Measurements from ENCODE around the gene SUPT3H. TPM values are rescaled to one million over a fixed set of nuclear protein-coding genes. Genes with fewer than 3 reads are reported as not detected.

SUPT3H gene
- total RNA-seq, 2 donors from 2014 or later = 5.3 to 6.6 TPM

- TF ChIP-seq, protein P1, sequence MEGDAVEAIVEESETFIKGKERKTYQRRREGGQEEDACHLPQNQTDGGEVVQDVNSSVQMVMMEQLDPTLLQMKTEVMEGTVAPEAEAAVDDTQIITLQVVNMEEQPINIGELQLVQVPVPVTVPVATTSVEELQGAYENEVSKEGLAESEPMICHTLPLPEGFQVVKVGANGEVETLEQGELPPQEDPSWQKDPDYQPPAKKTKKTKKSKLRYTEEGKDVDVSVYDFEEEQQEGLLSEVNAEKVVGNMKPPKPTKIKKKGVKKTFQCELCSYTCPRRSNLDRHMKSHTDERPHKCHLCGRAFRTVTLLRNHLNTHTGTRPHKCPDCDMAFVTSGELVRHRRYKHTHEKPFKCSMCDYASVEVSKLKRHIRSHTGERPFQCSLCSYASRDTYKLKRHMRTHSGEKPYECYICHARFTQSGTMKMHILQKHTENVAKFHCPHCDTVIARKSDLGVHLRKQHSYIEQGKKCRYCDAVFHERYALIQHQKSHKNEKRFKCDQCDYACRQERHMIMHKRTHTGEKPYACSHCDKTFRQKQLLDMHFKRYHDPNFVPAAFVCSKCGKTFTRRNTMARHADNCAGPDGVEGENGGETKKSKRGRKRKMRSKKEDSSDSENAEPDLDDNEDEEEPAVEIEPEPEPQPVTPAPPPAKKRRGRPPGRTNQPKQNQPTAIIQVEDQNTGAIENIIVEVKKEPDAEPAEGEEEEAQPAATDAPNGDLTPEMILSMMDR (IDR thresholded peaks at IDR 0.05) = no peak
- no peak for ATAC-seq (ENCODE audit: insufficient number of reproducible peaks, low FRiP score, low read depth)
These were observed 250.5 kb downstream of the SUPT3H start for GRCh38 chr6:45127185-45127584.

DNA sequence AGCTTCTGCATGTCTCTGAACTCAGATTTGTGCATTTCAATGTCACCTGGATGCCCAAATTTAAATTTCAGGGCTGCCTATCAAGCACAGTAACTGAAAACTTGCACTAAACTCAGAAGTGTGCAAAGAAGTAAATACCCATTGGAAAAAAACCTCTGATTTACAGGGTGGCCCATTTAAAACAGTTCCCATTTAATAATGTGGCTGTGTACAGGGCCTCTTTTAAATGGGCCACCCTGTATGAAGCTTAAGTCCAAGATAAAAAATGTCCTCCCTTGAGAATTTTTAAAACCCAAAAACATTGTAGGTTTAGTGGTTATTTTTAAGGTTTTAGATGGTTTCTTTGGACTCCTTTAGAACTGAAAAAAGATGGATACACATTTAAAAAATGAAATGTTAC is 251.7 kb downstream of the SUPT3H start:
- no peak overlapping the region for H3K4me3 ChIP-seq

More at GRCh38 chr6:45127185-45127584, 250.5 kb downstream of the SUPT3H start:
- Histone ChIP-seq H3K27me3 (replicated peaks; ENCODE audit: insufficient read depth) (no peaks in the 10 kb centered on the region), H3K9me3 (no peaks in the 10 kb centered on the region), H3K4me1 (ENCODE audit: control insufficient read depth in 1 of 2, low read depth in 2 of 2) (peaks cover 5 to 14% of the 10 kb centered on the region in 2 donors), H3K36me3 (no peaks in the 10 kb centered on the region), H3K4me3 (no peak overlapping the region), H3K27ac (no peak overlapping the region)
- DNase-seq (ENCODE audit: low spot score) = no peak

DNA sequence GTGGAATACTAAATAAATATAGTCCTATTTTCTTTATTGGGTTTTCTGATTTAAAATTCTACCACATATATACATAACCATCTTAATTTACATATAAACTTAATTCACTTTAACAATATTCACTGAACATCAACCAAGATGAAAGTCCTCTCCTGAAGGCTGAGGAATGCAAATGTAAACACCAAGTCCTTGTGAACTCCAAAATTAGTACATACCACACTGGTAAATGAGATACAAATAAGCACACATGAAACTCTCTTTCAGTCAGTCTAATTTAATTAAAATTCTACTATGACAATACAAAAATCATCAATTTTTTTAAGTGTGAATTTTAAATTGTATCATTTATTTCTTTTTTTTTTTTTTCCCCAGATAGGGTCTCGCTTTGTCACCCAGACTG is 254.7 kb downstream of the SUPT3H start:
- Histone ChIP-seq H3K4me3 (no peak overlapping the region), H3K27ac (no peak overlapping the region), H3K4me1 (ENCODE audit: control insufficient read depth in 1 of 2, low read depth in 2 of 2) (peaks cover 0 to 13% of the 10 kb centered on the region in 2 donors), H3K36me3 (no peaks in the 10 kb centered on the region), H3K27me3 (replicated peaks; ENCODE audit: insufficient read depth) (no peaks in the 10 kb centered on the region), H3K9me3 (no peaks in the 10 kb centered on the region)
- TF ChIP-seq, protein P1 (IDR thresholded peaks at IDR 0.05) = no peak
- ATAC-seq (ENCODE audit: insufficient number of reproducible peaks, low FRiP score, low read depth) = no peak
- DNase-seq (ENCODE audit: low spot score) = no peak

More for the DNA sequence above, 251.7 kb downstream of the SUPT3H start:
- Histone ChIP-seq H3K4me1 (ENCODE audit: control insufficient read depth in 1 of 2, low read depth in 2 of 2) (peaks cover 0 to 13% of the 10 kb centered on the region in 2 donors), H3K27me3 (replicated peaks; ENCODE audit: insufficient read depth) (no peaks in the 10 kb centered on the region), H3K27ac (no peak overlapping the region), H3K36me3 (no peaks in the 10 kb centered on the region), H3K9me3 (no peaks in the 10 kb centered on the region)
- TF ChIP-seq, protein P1 (IDR thresholded peaks at IDR 0.05) = no peak
- no peak for ATAC-seq (ENCODE audit: insufficient number of reproducible peaks, low FRiP score, low read depth)
- no peak for DNase-seq (ENCODE audit: low spot score)

DNA sequence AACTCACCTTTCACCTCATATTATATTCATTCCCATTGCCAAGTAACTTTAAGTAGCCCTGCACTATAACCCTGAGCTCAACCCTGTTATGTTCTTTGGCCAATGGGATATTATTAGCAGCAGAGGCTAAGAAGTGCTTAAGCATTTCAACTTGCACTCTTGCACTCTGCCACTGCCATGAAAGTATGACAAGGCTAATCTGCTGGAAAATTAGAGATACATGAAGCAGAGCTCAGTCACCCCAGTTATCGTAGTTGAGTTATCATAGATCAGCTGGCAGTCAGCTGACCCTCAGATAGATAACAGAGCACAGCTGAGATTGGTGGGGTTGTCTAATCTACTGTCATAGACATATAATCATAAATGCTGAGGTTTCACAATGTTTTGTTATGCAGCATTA is 259.0 kb downstream of the SUPT3H start:
- no peak for DNase-seq (ENCODE audit: low spot score)
- Histone ChIP-seq H3K4me1 (ENCODE audit: control insufficient read depth in 1 of 2, low read depth in 2 of 2) (peaks cover 8% of the 10 kb centered on the region in 2 donors), H3K9me3 (no peaks in the 10 kb centered on the region), H3K4me3 (no peak overlapping the region), H3K27ac (no peak overlapping the region), H3K27me3 (replicated peaks; ENCODE audit: insufficient read depth) (no peaks in the 10 kb centered on the region), H3K36me3 (no peaks in the 10 kb centered on the region)
- TF ChIP-seq, protein P1 (IDR thresholded peaks at IDR 0.05) = no peak
- ATAC-seq (ENCODE audit: insufficient number of reproducible peaks, low FRiP score, low read depth) = no peak

DNA sequence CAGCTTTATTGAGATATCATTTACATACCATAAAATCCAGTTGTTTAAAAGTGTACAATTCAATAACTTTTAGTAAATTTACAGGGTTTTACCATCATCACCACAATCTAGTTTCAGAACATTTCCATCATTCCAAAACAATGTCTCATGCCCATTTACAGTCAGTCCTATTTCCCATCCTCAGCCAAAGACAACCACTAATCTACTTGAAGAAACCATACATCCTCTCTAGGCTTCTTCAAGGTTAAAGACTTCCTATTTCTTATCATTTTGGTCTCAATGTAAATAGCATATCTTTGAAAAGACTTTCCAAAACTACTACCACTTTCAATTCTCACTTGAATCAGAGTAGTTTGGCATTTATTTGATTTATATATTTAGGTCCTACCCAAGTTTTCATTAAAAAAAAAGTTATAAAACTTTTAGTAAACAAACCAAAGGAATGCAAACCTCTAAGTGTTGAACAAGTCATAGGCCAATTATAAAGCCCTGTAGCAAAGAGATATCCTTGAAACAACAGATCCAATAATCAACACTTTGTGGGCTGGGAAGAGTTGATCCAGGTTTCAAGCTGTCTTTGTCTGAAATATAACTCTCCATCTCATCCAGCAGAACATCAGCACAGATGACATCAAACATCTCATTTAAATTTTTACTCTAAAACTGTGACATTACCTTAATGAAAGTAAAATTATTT is 260.9 kb downstream of the SUPT3H start:
- TF ChIP-seq, protein P1 (IDR thresholded peaks at IDR 0.05) = no peak
- no peak overlapping the region for H3K27ac ChIP-seq
- H3K4me1 ChIP-seq (ENCODE audit: control insufficient read depth in 1 of 2, low read depth in 2 of 2) = peaks cover 8% of the 10 kb centered on the region in 2 donors

More for the DNA sequence above, 260.9 kb downstream of the SUPT3H start:
- no peaks in the 10 kb centered on the region for H3K9me3 ChIP-seq
- no peaks in the 10 kb centered on the region for H3K27me3 ChIP-seq (replicated peaks; ENCODE audit: insufficient read depth)
- DNase-seq (ENCODE audit: low spot score) (no peak), ATAC-seq (ENCODE audit: insufficient number of reproducible peaks, low FRiP score, low read depth) (no peak)
- no peaks in the 10 kb centered on the region for H3K36me3 ChIP-seq
- no peak overlapping the region for H3K4me3 ChIP-seq
